Measurements from ENCODE around the gene LRIG1. TPM values are rescaled to one million over a fixed set of nuclear protein-coding genes. Genes with fewer than 3 reads are reported as not detected.
A peak's percentile ranks its signal among the peaks of the same experiment; 100 is the strongest.

LRIG1 gene
- total RNA-seq, 6 donors from 2014 or later = 45.2 to 119 (median 81.9) TPM

- ATAC-seq (ENCODE audit: low FRiP score in 2 of 2) = no peak
- Histone ChIP-seq H3K27me3 (no peaks in the 10 kb centered on the region), H3K9me3 (peaks cover 0 to 4% (median 2%) of the 10 kb centered on the region in 4 donors), H3K4me1 (peaks cover 16 to 25% (median 19%) of the 10 kb centered on the region in 4 donors), H3K36me3 (peaks cover 7 to 48% (median 22%) of the 10 kb centered on the region in 4 donors), H3K4me3 (no peak overlapping the region), H3K27ac (peak overlapping the region in 3 of 4 donors; percentile 13 to 28 (median 16))
- DNase-seq = peak in 1 of 2 donors; percentile 14
- TF ChIP-seq CTCF (IDR thresholded peaks at IDR 0.05) = no peak
- no peak for TF ChIP-seq POLR2AphosphoS5 (IDR thresholded peaks at IDR 0.05)
- no peak for TF ChIP-seq EP300 (IDR thresholded peaks at IDR 0.05)
- TF ChIP-seq POLR2A (IDR thresholded peaks at IDR 0.05) = no peak
- WGBS, 2 donors = 78 to 79% methylated on average over 11 to 14 of the region's 14 CpGs
These were observed 84.1 kb downstream of the LRIG1 start for GRCh38 chr3:66416556-66417304.

- Histone ChIP-seq H3K4me3 (no peak overlapping the region), H3K4me1 (peaks cover 16 to 25% (median 19%) of the 10 kb centered on the region in 4 donors), H3K36me3 (peaks cover 7 to 56% (median 26%) of the 10 kb centered on the region in 4 donors), H3K27ac (no peak overlapping the region), H3K9me3 (no peaks in the 10 kb centered on the region), H3K27me3 (no peaks in the 10 kb centered on the region)
- ATAC-seq (ENCODE audit: low FRiP score in 2 of 2) (no peak), DNase-seq (no peak)
- TF ChIP-seq POLR2AphosphoS5 (IDR thresholded peaks at IDR 0.05) (no peak), POLR2A (IDR thresholded peaks at IDR 0.05) (no peak), EP300 (IDR thresholded peaks at IDR 0.05) (no peak), CTCF (IDR thresholded peaks at IDR 0.05) (no peak)
- WGBS, 2 donors = 65 to 77% methylated on average over 4 to 5 of the region's 5 CpGs
These were observed 84.9 kb downstream of the LRIG1 start for GRCh38 chr3:66415867-66416428.

GRCh38 chr3:66414846-66415245 is 86.0 kb downstream of the LRIG1 start:
- TF ChIP-seq EP300 (IDR thresholded peaks at IDR 0.05) (no peak), CTCF (IDR thresholded peaks at IDR 0.05) (no peak)
- Histone ChIP-seq H3K27ac (no peak overlapping the region), H3K9me3 (no peaks in the 10 kb centered on the region), H3K36me3 (peaks cover 15 to 62% (median 32%) of the 10 kb centered on the region in 4 donors), H3K4me3 (no peak overlapping the region), H3K4me1 (peaks cover 16 to 25% (median 19%) of the 10 kb centered on the region in 4 donors), H3K27me3 (no peaks in the 10 kb centered on the region)
- 95 to 97% methylated on average over 5 of the region's 5 CpGs for WGBS, 2 donors
- no peak for ATAC-seq (ENCODE audit: low FRiP score in 2 of 2)
- DNase-seq = no peak

GRCh38 chr3:66413151-66413751 is 87.6 kb downstream of the LRIG1 start:
- no peak for TF ChIP-seq EP300 (IDR thresholded peaks at IDR 0.05)
- no peak for TF ChIP-seq POLR2A (IDR thresholded peaks at IDR 0.05)
- TF ChIP-seq CTCF (IDR thresholded peaks at IDR 0.05) = no peak
- TF ChIP-seq POLR2AphosphoS5 (IDR thresholded peaks at IDR 0.05) = no peak
- Histone ChIP-seq H3K4me1 (peaks cover 4 to 11% (median 7%) of the 10 kb centered on the region in 4 donors), H3K27me3 (no peaks in the 10 kb centered on the region), H3K27ac (no peak overlapping the region), H3K4me3 (no peak overlapping the region), H3K9me3 (no peaks in the 10 kb centered on the region), H3K36me3 (peaks cover 16 to 72% (median 36%) of the 10 kb centered on the region in 4 donors)
- ATAC-seq (ENCODE audit: low FRiP score in 2 of 2) (no peak), DNase-seq (peak in 1 of 2 donors; percentile 36)
- WGBS, 2 donors = 79 to 91% methylated on average over 4 to 7 of the region's 7 CpGs

Measured in upper lobe of left lung (tissue), 6 donors.